ENCODE data around the gene SPAG5.

SPAG5 gene

GRCh38 chr17:28620010-28620409 is 21.2 kb upstream of the SPAG5 start:
- no peak overlapping the region for H3K4me3 ChIP-seq (ENCODE audit: low read depth, low read length)
- no peak for TF ChIP-seq CTCF (IDR thresholded peaks at IDR 0.05; ENCODE audit: low read depth, low read length)

GRCh38 chr17:28618464-28618863 is 19.6 kb upstream of the SPAG5 start:
- no peak for TF ChIP-seq CTCF (IDR thresholded peaks at IDR 0.05; ENCODE audit: low read depth, low read length)

GRCh38 chr17:28616281-28616680 is 17.5 kb upstream of the SPAG5 start:
- TF ChIP-seq CTCF (IDR thresholded peaks at IDR 0.05; ENCODE audit: low read depth, low read length): no peak
- no peak overlapping the region for H3K4me3 ChIP-seq (ENCODE audit: low read depth, low read length)

More at GRCh38 chr17:28618464-28618863, 19.6 kb upstream of the SPAG5 start:
- H3K4me3 ChIP-seq (ENCODE audit: low read depth, low read length): no peak overlapping the region

GRCh38 chr17:28615260-28615940 is 16.6 kb upstream of the SPAG5 start:
- TF ChIP-seq CTCF (IDR thresholded peaks at IDR 0.05; ENCODE audit: low read depth, low read length): no peak
- no peak overlapping the region for H3K4me3 ChIP-seq (ENCODE audit: low read depth, low read length)

- TF ChIP-seq CTCF (IDR thresholded peaks at IDR 0.05; ENCODE audit: low read depth, low read length): no peak
- no peak within 1 kb of the TSS for H3K4me3 ChIP-seq (ENCODE audit: low read depth, low read length)
These were observed 15.1 kb upstream of the SPAG5 start, which contains the start of gene RSKR for GRCh38 chr17:28613931-28614381. Gene RSKR, minus strand, starts transcription at chr17:28614185. Its CDS starts 24 bp downstream, at chr17:28614161.

GRCh38 chr17:28612936-28613872 is 14.4 kb upstream of the SPAG5 start:
- peak; percentile 72 for TF ChIP-seq CTCF (IDR thresholded peaks at IDR 0.05; ENCODE audit: low read depth, low read length)
- H3K4me3 ChIP-seq (ENCODE audit: low read depth, low read length): no peak overlapping the region

- H3K4me3 ChIP-seq (ENCODE audit: low read depth, low read length): no peak overlapping the region
These were observed 13.7 kb upstream of the SPAG5 start for GRCh38 chr17:28612531-28612930.

More at GRCh38 chr17:28612531-28612930, 13.7 kb upstream of the SPAG5 start:
- no peak for TF ChIP-seq CTCF (IDR thresholded peaks at IDR 0.05; ENCODE audit: low read depth, low read length)
